KMS-11 (cell line): ENCODE data around the gene LRRC56.

Source experiments
- H2AFZ ChIP-seq: fragments of 200-600 bp; sonication (generic); 2 replicates; pipeline ENCODE4 v1.6.1; 2016; ENCODE audit warnings: antibody characterized with exemption, mixed run types, low read depth
- H3K27ac ChIP-seq: fragments of 200-600 bp; sonication (generic); 2 replicates; pipeline ENCODE4 v1.6.1; 2016; ENCODE audit warnings: mild to moderate bottlenecking, mixed run types
- H3K27me3 ChIP-seq: fragments of 200-600 bp; sonication (generic); 2 replicates; pipeline ENCODE4 v1.6.1; 2017; ENCODE audit warnings: mild to moderate bottlenecking, low read depth, mixed run types, moderate library complexity; ENCODE audit not compliant: insufficient read depth
- H3K36me3 ChIP-seq: fragments of 200-600 bp; sonication (generic); 2 replicates; pipeline ENCODE4 v1.6.1; 2017; ENCODE audit warnings: mild to moderate bottlenecking, mixed run types; ENCODE audit not compliant: insufficient read depth
- H3K4me1 ChIP-seq: fragments of 200-600 bp; sonication (generic); 2 replicates; pipeline ENCODE4 v1.6.1; 2016; ENCODE audit warnings: mild to moderate bottlenecking, low read depth, mixed run types; ENCODE audit not compliant: poor library complexity, severe bottlenecking
- H3K4me2 ChIP-seq: fragments of 200-600 bp; sonication (generic); 2 replicates; pipeline ENCODE4 v1.7.0; 2016; ENCODE audit warnings: mild to moderate bottlenecking, mixed run types
- H3K4me3 ChIP-seq: fragments of 200-600 bp; sonication (generic); IDR thresholded peaks from 2 replicates; pipeline ENCODE4 v1.6.1; 2017; ENCODE audit warnings: low read depth, low read length, mixed read lengths; ENCODE audit not compliant: insufficient read depth
- H3K79me2 ChIP-seq: fragments of 200-600 bp; sonication (generic); 2 replicates; pipeline ENCODE4 v1.6.1; 2016; ENCODE audit warnings: low read depth, mixed run types; ENCODE audit not compliant: insufficient read depth
- H3K9ac ChIP-seq: fragments of 200-600 bp; sonication (generic); 2 replicates; pipeline ENCODE4 v1.6.1; 2016; ENCODE audit warnings: mild to moderate bottlenecking, mixed run types
- H4K20me1 ChIP-seq: fragments of 200-600 bp; sonication (generic); 2 replicates; pipeline ENCODE4 v1.6.1; 2016; ENCODE audit warnings: mild to moderate bottlenecking, mixed run types; ENCODE audit not compliant: insufficient read depth
- CTCF ChIP-seq: fragments of 200-600 bp; sonication (generic); conservative IDR thresholded peaks from 2 replicates; pipeline ENCODE4 v1.6.1; 2017; ENCODE audit warnings: low read depth, mild to moderate bottlenecking, antibody characterized with exemption, low read length, moderate library complexity, mixed read lengths

Gene LRRC56

GRCh38 chr11:595400-595799, 58.1 kb downstream of the LRRC56 start:
- Histone ChIP-seq H3K9ac (no peak overlapping the region), H3K4me1 (peaks cover 25% of the 10 kb centered on the region), H2AFZ (no peak overlapping the region), H3K4me2 (peak overlapping the region; percentile 16; the same call in 1 of the 2 replicates), H3K79me2 (no peaks in the 10 kb centered on the region), H3K36me3 (peaks cover 6% of the 10 kb centered on the region; the same call in 1 of the 2 replicates), H3K27ac (no peak overlapping the region; the same call in 1 of the 2 replicates), H4K20me1 (no peaks in the 10 kb centered on the region), H3K4me3 (no peak overlapping the region), H3K27me3 (no peaks in the 10 kb centered on the region)
- no peak for TF ChIP-seq CTCF

GRCh38 chr11:596374-596773, 59.0 kb downstream of the LRRC56 start:
- Histone ChIP-seq H3K36me3 (peaks cover 6% of the 10 kb centered on the region; the same call in 1 of the 2 replicates), H3K9ac (no peak overlapping the region), H3K27ac (peak overlapping the region; percentile 38; the same call in 1 of the 2 replicates)

GRCh38 chr11:597166-597725, 59.9 kb downstream of the LRRC56 start:
- Histone ChIP-seq H2AFZ (no peak overlapping the region), H3K4me3 (no peak overlapping the region), H3K4me1 (peaks cover 25% of the 10 kb centered on the region), H3K27ac (no peak overlapping the region), H3K4me2 (no peak overlapping the region), H3K36me3 (peaks cover 6% of the 10 kb centered on the region; the same call in 1 of the 2 replicates), H3K9ac (no peak overlapping the region), H4K20me1 (no peaks in the 10 kb centered on the region), H3K79me2 (no peaks in the 10 kb centered on the region), H3K27me3 (no peaks in the 10 kb centered on the region)
- TF ChIP-seq CTCF, result no peak

More at GRCh38 chr11:596374-596773, 59.0 kb downstream of the LRRC56 start:
- no peak for TF ChIP-seq CTCF
- Histone ChIP-seq H3K4me1 (peaks cover 25% of the 10 kb centered on the region), H3K27me3 (no peaks in the 10 kb centered on the region), H4K20me1 (no peaks in the 10 kb centered on the region), H3K79me2 (no peaks in the 10 kb centered on the region), H3K4me3 (no peak overlapping the region), H3K4me2 (peak overlapping the region; percentile 16; the same call in 1 of the 2 replicates), H2AFZ (no peak overlapping the region)

DNA sequence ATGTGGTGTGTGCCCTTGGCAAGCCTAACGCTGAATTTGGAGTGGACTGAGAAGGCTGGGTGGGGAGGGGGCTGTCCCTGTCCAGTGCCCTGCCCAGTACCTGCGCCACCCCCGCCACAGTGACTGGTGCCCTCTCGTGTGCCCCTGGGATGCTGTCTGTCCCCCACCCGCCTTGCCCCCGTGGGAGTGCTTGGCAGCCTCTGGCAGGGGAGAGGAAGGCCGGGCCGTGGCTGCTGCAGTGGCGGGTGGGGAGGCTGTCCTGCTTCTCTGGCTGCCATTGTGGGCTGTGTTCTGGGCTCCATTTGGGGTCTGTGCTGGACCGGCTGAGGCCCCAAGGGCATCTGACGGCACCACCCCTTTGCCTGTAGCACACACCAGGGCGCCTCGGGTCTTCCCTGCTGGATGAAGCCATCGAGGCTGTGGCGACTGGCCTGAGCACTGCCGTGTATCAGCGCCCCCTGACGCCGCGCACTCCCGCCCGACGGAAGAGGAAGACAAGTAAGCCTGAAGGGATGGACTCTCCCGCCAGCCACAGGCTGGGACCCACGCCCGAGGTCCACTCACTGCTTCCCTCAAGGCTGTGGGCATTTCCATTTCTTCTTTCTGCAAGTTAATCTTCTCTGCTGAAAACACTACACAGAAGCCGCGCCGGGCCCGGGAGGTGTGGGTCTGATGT, 60.8 kb downstream of the LRRC56 start:
- Histone ChIP-seq H2AFZ (no peak overlapping the region), H3K9ac (no peak overlapping the region), H3K36me3 (peaks cover under 1% of the 10 kb centered on the region; the same call in 1 of the 2 replicates), H3K27ac (no peak overlapping the region), H4K20me1 (no peaks in the 10 kb centered on the region), H3K4me2 (no peak overlapping the region), H3K79me2 (no peaks in the 10 kb centered on the region), H3K27me3 (no peaks in the 10 kb centered on the region), H3K4me1 (peaks cover 25% of the 10 kb centered on the region), H3K4me3 (no peak overlapping the region)
- no peak for TF ChIP-seq CTCF
